Measurements from ENCODE around the gene FMN2. TPM values are rescaled to one million over a fixed set of nuclear protein-coding genes. Genes with fewer than 3 reads are reported as not detected.

The FMN2 gene
- total and polyA plus RNA-seq, 4 donors: 0.14 to 2.7 (median 1.2) TPM

DNA sequence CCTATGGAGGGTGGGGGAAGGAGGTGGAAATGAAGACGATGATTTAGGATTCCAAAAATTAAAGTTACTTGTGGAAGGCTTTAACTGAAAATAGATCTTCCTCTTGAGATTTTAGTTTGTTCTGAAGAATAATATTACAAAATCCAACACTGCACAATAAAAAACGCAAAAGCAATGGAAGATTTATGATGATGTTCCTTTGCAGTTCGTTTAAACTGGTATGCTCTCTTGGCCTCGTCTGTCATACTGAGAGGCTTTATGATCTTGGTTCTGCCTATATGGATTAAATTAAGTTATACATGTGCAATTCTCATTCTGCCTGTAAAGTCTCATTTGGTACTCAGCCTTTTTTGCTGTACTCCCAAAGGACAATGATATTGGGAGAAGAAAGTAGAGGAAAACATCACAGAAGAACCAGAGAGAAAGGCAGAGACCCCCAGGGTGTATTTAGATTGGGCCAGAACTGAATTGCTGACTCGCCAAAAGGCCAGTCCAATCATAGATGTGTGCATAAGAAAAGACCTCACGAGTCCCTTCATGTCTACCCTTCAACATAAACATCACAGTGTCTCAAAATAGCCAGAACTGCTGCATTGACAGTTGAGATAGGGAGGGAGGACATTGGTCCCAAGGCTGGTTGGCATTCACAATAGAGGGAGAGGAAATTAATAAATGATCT is 331.7 kb downstream of the FMN2 start:
- TF ChIP-seq, protein P1, sequence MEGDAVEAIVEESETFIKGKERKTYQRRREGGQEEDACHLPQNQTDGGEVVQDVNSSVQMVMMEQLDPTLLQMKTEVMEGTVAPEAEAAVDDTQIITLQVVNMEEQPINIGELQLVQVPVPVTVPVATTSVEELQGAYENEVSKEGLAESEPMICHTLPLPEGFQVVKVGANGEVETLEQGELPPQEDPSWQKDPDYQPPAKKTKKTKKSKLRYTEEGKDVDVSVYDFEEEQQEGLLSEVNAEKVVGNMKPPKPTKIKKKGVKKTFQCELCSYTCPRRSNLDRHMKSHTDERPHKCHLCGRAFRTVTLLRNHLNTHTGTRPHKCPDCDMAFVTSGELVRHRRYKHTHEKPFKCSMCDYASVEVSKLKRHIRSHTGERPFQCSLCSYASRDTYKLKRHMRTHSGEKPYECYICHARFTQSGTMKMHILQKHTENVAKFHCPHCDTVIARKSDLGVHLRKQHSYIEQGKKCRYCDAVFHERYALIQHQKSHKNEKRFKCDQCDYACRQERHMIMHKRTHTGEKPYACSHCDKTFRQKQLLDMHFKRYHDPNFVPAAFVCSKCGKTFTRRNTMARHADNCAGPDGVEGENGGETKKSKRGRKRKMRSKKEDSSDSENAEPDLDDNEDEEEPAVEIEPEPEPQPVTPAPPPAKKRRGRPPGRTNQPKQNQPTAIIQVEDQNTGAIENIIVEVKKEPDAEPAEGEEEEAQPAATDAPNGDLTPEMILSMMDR (IDR thresholded peaks at IDR 0.05; ENCODE audit: control extremely low read depth, extremely low read depth): no peak
- ATAC-seq (ENCODE audit: insufficient read depth, low FRiP score) (no peak), DNase-seq (no peak)
- Histone ChIP-seq H3K4me3 (no peak overlapping the region), H3K27me3 (ENCODE audit: control insufficient read depth in 3 of 3, insufficient read depth in 3 of 3, low read length in 2 of 3) (no peaks in the 10 kb centered on the region), H3K4me1 (ENCODE audit: control insufficient read depth in 5 of 5, insufficient read depth in 5 of 5, low read length in 5 of 5) (no peaks in the 10 kb centered on the region), H3K9me3 (ENCODE audit: control insufficient read depth in 4 of 4, insufficient read depth in 3 of 4, low read length in 3 of 4) (no peaks in the 10 kb centered on the region), H3K27ac (ENCODE audit: low read depth in 1 of 2, low read length in 1 of 2) (no peak overlapping the region), H3K9ac (ENCODE audit: insufficient read depth in 1 of 2, low read length in 2 of 2) (no peak overlapping the region), H3K36me3 (ENCODE audit: control insufficient read depth in 4 of 4, insufficient read depth in 4 of 4, low read length in 4 of 4) (no peaks in the 10 kb centered on the region)
- 65 to 67% methylated on average over 6 of the region's 6 CpGs for WGBS, 2 donors

DNA sequence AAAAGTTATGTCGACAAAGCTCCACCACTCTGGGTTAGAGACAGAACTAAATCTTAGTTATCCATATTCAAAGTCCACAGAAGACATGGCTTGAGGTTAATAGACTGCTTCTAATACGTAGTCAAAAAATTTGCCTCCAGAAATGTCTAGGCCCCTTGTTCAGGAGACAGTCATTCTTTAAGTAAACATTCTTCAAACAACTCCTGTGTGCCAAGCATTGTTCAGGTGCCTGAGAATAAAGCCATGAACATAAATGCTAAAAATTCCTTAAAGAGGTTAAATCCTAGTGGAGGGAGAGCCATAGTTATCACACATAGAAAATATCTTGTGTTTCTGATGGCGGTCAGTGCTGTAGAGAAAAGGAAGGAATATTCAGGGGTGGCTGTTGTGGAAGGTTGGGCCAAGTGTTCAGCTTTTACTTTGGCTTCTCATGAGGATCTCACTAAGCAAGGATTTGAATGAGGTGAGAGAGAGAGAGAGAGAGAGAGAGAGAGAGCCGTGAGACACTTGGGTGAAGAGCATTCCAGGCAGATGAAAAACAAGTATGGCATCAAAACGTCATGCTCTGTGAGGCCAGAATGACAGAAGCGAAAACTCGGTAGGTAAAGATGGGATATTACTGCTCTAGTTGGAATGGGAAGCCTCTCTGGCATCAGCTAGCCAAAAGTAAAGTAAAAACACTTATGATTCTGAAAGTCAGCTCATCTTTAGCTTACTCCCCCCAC is 333.2 kb downstream of the FMN2 start:
- no peaks in the 10 kb centered on the region for H3K4me1 ChIP-seq (ENCODE audit: control insufficient read depth in 5 of 5, insufficient read depth in 5 of 5, low read length in 5 of 5)
- H3K27ac ChIP-seq (ENCODE audit: low read depth in 1 of 2, low read length in 1 of 2): no peak overlapping the region
- ATAC-seq (ENCODE audit: insufficient read depth, low FRiP score) (no peak), DNase-seq (no peak)
- WGBS, 2 donors: 62 to 71% methylated on average over 7 of the region's 7 CpGs
- no peaks in the 10 kb centered on the region for H3K27me3 ChIP-seq (ENCODE audit: control insufficient read depth in 3 of 3, insufficient read depth in 3 of 3, low read length in 2 of 3)
- TF ChIP-seq, protein P1 (IDR thresholded peaks at IDR 0.05; ENCODE audit: control extremely low read depth, extremely low read depth): no peak
- H3K9ac ChIP-seq (ENCODE audit: insufficient read depth in 1 of 2, low read length in 2 of 2): no peak overlapping the region
- H3K36me3 ChIP-seq (ENCODE audit: control insufficient read depth in 4 of 4, insufficient read depth in 4 of 4, low read length in 4 of 4): no peaks in the 10 kb centered on the region
- no peaks in the 10 kb centered on the region for H3K9me3 ChIP-seq (ENCODE audit: control insufficient read depth in 4 of 4, insufficient read depth in 3 of 4, low read length in 3 of 4)
- no peak overlapping the region for H3K4me3 ChIP-seq

DNA sequence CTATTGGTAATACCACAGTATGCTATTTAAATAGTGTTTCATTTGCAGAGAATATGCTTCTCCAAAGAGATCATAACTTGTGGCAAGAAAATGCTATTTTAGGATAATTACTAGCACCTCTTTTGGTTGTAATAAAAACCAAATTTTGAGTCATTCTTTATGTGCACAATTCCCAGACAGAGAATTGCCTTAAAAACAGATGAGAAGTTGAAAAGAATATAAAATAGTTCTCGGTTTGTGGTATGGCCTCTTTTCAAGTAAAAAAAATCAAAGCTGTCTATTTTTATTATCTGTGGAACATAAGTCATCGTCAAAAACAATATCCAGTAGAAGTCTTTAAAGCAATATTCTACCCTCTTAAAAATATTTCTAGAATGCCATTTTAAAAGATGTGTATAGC is 334.4 kb downstream of the FMN2 start:
- Histone ChIP-seq H3K9me3 (ENCODE audit: control insufficient read depth in 4 of 4, insufficient read depth in 3 of 4, low read length in 3 of 4) (no peaks in the 10 kb centered on the region), H3K27ac (ENCODE audit: low read depth in 1 of 2, low read length in 1 of 2) (no peak overlapping the region), H3K9ac (ENCODE audit: insufficient read depth in 1 of 2, low read length in 2 of 2) (no peak overlapping the region), H3K36me3 (ENCODE audit: control insufficient read depth in 4 of 4, insufficient read depth in 4 of 4, low read length in 4 of 4) (no peaks in the 10 kb centered on the region), H3K4me3 (no peak overlapping the region), H3K27me3 (ENCODE audit: control insufficient read depth in 3 of 3, insufficient read depth in 3 of 3, low read length in 2 of 3) (no peaks in the 10 kb centered on the region), H3K4me1 (ENCODE audit: control insufficient read depth in 5 of 5, insufficient read depth in 5 of 5, low read length in 5 of 5) (no peaks in the 10 kb centered on the region)
- ATAC-seq (ENCODE audit: insufficient read depth, low FRiP score) (no peak), DNase-seq (no peak)
- 85 to 89% methylated on average over 2 of the region's 2 CpGs for WGBS, 2 donors
- TF ChIP-seq, protein P1 (IDR thresholded peaks at IDR 0.05; ENCODE audit: control extremely low read depth, extremely low read depth): no peak
